Mesendoderm (in vitro differentiated cells): Measurements from ENCODE around the gene RFXANK. TPM values are rescaled to one million over a fixed set of nuclear protein-coding genes. Genes with fewer than 3 reads are reported as not detected.

Experiments used
- DNase-seq: peaks from one replicate; pipeline ENCODE4 v3.0.0; 2013
- H2AK5ac ChIP-seq: 2 replicates; pipeline ENCODE4 v1.6.1; 2013; ENCODE audit warnings: low read length, inconsistent platforms
- H2BK120ac ChIP-seq: 2 replicates; pipeline ENCODE4 v1.6.1; 2013; ENCODE audit warnings: low read depth, mild to moderate bottlenecking, low read length, moderate library complexity, mixed read lengths
- H2BK15ac ChIP-seq: replicated peaks from 2 replicates; pipeline ENCODE4 v1.6.1; 2013; ENCODE audit warnings: low read depth, mild to moderate bottlenecking, moderate library complexity
- H2BK5ac ChIP-seq: 2 replicates; pipeline ENCODE4 v1.6.1; 2013; ENCODE audit warnings: low read length, inconsistent platforms
- H3K18ac ChIP-seq: 2 replicates; pipeline ENCODE4 v1.6.1; 2013; ENCODE audit warnings: mild to moderate bottlenecking, low read length, mixed read lengths
- H3K23ac ChIP-seq: one replicate; pipeline ENCODE4 v1.6.1; 2013; ENCODE audit warnings: low read length
- H3K27ac ChIP-seq: 2 replicates; pipeline ENCODE4 v1.5.1; 2013; ENCODE audit warnings: low read depth, mild to moderate bottlenecking, inconsistent platforms, low read length, moderate library complexity
- H3K27me3 ChIP-seq: 2 replicates; pipeline ENCODE4 v1.6.1; 2013; ENCODE audit warnings: low read length, control low read depth, mild to moderate bottlenecking, inconsistent platforms; ENCODE audit not compliant: insufficient read depth, poor library complexity
- H3K36me3 ChIP-seq: 2 replicates; pipeline ENCODE4 v1.6.1; 2013; ENCODE audit warnings: low read length, inconsistent platforms; ENCODE audit not compliant: control insufficient read depth, insufficient read depth
- H3K4ac ChIP-seq: one replicate; pipeline ENCODE4 v1.6.1; 2013; ENCODE audit warnings: low read depth, mild to moderate bottlenecking, low read length, moderate library complexity
- H3K4me1 ChIP-seq: 2 replicates; pipeline ENCODE4 v1.6.1; 2013; ENCODE audit warnings: low read depth, low read length, inconsistent platforms; ENCODE audit not compliant: control insufficient read depth
- H3K4me2 ChIP-seq: 2 replicates; pipeline ENCODE4 v1.6.1; 2013; ENCODE audit warnings: low read length
- H3K4me3 ChIP-seq: 2 replicates; pipeline ENCODE4 v1.5.1; 2013; ENCODE audit warnings: mild to moderate bottlenecking, low read length
- H3K56ac ChIP-seq: one replicate; pipeline ENCODE4 v1.6.1; 2013; ENCODE audit warnings: low read length
- H3K79me1 ChIP-seq: 2 replicates; pipeline ENCODE4 v1.6.1; 2013; ENCODE audit warnings: low read length, inconsistent platforms
- H3K79me2 ChIP-seq: 2 replicates; pipeline ENCODE4 v1.6.1; 2013; ENCODE audit warnings: mild to moderate bottlenecking, low read length; ENCODE audit not compliant: control insufficient read depth, insufficient read depth
- H3K9ac ChIP-seq: 2 replicates; pipeline ENCODE4 v1.6.1; 2013; ENCODE audit warnings: low read length, inconsistent platforms
- H4K5ac ChIP-seq: one replicate; pipeline ENCODE4 v1.6.1; 2013; ENCODE audit warnings: low read length
- H4K8ac ChIP-seq: one replicate; pipeline ENCODE4 v1.6.1; 2013; ENCODE audit warnings: low read depth, mild to moderate bottlenecking, control low read depth, low read length, moderate library complexity
- WGBS: extraction: QIAGEN DNeasy Blood & Tissue Kit; methylation state at CpG from one replicate; pipeline ENCODE4 v1.1.7; 2013; ENCODE audit warnings: low lambda C conversion rate, missing lambda C conversion rate; ENCODE audit not compliant: insufficient coverage; ENCODE audit errors: extremely low coverage; 5-methylcytosine and 5-hydroxymethylcytosine counted together
- polyA plus RNA-seq, 2 experiments: library from polyadenylated mRNA; stranded (reverse); fragments of 200-250 nt; gene quantifications; one replicate each; pipeline ENCODE4 v1.2.3, GENCODE V29; 2013

RFXANK gene, protein sequence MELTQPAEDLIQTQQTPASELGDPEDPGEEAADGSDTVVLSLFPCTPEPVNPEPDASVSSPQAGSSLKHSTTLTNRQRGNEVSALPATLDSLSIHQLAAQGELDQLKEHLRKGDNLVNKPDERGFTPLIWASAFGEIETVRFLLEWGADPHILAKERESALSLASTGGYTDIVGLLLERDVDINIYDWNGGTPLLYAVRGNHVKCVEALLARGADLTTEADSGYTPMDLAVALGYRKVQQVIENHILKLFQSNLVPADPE
- 99.8 TPM for polyA plus RNA-seq (2013, experiment 1 of 2)
- 105 TPM for polyA plus RNA-seq (2013, experiment 2 of 2)

DNA sequence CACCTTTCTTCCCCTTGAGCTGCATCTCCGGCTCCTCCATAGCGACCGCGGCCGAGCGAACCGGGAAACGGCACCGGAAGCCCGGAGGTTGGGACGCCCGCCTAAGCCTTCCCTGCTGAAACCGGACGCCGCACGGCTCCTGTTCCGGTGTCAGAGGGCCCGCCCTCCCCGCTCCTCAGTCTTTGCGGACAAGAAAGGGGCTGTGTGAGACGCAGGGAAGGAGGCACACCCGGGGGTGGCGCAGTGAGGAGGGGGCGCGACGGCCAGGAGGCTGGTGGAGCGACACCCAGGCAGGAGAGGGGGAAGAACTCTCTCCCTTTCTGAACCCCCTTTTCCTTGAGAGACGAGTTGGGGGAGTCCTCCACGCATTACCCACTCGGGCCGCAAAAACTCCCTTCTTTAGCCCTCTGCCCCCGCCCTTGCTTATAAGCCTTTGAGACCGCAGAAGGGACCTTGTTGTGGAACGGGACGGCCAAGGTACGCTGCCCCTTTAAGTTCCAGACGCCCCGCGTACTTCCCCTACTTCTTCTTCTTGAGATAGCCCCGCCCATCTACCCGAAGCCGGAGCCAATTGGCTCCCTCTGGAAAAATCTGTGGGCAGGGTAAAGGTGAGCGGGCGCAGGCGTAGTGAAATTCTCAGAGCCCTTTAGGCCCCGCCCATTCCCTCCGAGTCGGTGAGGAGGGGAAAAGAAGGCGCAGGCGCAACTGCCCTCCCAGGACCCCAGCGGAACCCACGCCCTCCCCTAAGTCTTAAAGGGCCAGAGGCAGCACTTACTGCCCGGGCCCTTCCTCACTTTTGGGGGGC, at the start of gene RFXANK, which contains the start of gene BORCS8:
TSS of gene RFXANK (plus strand) at position 181 of the 805 bp plus-strand sequence. CDS start 1,689 bp downstream, outside the sequence.
TSS of gene BORCS8 (minus strand) at position 75 of the 805 bp plus-strand sequence. CDS start at position 40, 35 bp downstream.
- WGBS = no CpG with 5 or more reads among the region's 53 CpGs
- H3K4ac ChIP-seq = peak within 1 kb of the TSS; percentile 92
- no peak within 1 kb of the TSS for H4K8ac ChIP-seq

DNA sequence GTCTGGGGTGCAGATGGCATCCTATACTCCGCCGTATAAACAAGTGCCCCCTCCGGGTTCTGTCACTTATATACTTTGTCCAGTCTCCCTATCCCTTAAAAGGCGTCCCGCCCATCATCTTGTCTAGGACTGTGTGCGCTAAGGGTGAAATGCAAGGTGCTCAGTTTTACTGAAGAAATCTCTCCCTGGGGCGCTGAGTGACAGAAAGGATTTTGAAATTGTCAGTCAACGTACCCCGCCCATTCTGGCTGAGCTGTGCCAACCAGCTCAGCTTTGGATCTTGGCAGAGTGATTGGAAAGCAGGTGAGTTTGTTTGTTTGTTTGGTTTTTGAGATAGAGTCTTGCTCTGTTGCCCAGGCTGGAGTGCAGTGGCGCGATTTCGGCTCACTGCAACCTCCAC, 49.7 kb upstream of the RFXANK start:
- H3K4ac ChIP-seq = no peak overlapping the region
- H3K4me3 ChIP-seq = no peak overlapping the region
- H3K9ac ChIP-seq = no peak overlapping the region
- H3K79me2 ChIP-seq = no peaks in the 10 kb centered on the region
- H3K36me3 ChIP-seq = no peaks in the 10 kb centered on the region
- no peak overlapping the region for H4K8ac ChIP-seq
- H3K18ac ChIP-seq = no peak overlapping the region
- no peak overlapping the region for H2BK15ac ChIP-seq
- H3K79me1 ChIP-seq = no peaks in the 10 kb centered on the region
- no peak overlapping the region for H3K4me2 ChIP-seq
- no peaks in the 10 kb centered on the region for H3K4me1 ChIP-seq
- no peak overlapping the region for H3K27ac ChIP-seq
- H3K23ac ChIP-seq = no peak overlapping the region
- DNase-seq = no peak
- no peak overlapping the region for H2AK5ac ChIP-seq
- no peak overlapping the region for H4K5ac ChIP-seq
- no peak overlapping the region for H3K56ac ChIP-seq
- no peak overlapping the region for H2BK5ac ChIP-seq
- no peaks in the 10 kb centered on the region for H3K27me3 ChIP-seq
- WGBS = no CpG with 5 or more reads among the region's 12 CpGs
- no peak overlapping the region for H2BK120ac ChIP-seq

More for the DNA sequence above, at the start of gene RFXANK, which contains the start of gene BORCS8:
- H3K4me2 ChIP-seq = peak within 1 kb of the TSS; percentile 94
- peaks cover 9% of the 10 kb centered on the region for H3K79me1 ChIP-seq
- H4K5ac ChIP-seq = no peak within 1 kb of the TSS
- peaks cover 2% of the 10 kb centered on the region for H3K36me3 ChIP-seq
- peak within 1 kb of the TSS; percentile 98 for H3K4me3 ChIP-seq
- H2BK120ac ChIP-seq = no peak within 1 kb of the TSS
- H3K27me3 ChIP-seq = no peaks in the 10 kb centered on the region
- H3K27ac ChIP-seq = peak within 1 kb of the TSS; percentile 98
- no peaks in the 10 kb centered on the region for H3K4me1 ChIP-seq
- peak within 1 kb of the TSS; percentile 92 for H2BK5ac ChIP-seq
- peak within 1 kb of the TSS; percentile 99 for H3K9ac ChIP-seq
- H2AK5ac ChIP-seq = no peak within 1 kb of the TSS
- peak; percentile 100 for DNase-seq
- peak within 1 kb of the TSS; percentile 100 for H3K56ac ChIP-seq
- peak within 1 kb of the TSS; percentile 95 for H3K18ac ChIP-seq
- H2BK15ac ChIP-seq = no peak within 1 kb of the TSS
- peak within 1 kb of the TSS; percentile 59 for H3K23ac ChIP-seq
- H3K79me2 ChIP-seq = peaks cover 4% of the 10 kb centered on the region

- no peaks in the 10 kb centered on the region for H3K79me1 ChIP-seq
- H3K4ac ChIP-seq = no peak overlapping the region
- H3K9ac ChIP-seq = no peak overlapping the region
- no peak overlapping the region for H2BK120ac ChIP-seq
- H3K4me3 ChIP-seq = no peak overlapping the region
- DNase-seq = no peak
- no peak overlapping the region for H3K27ac ChIP-seq
- no peaks in the 10 kb centered on the region for H3K27me3 ChIP-seq
- H2BK5ac ChIP-seq = no peak overlapping the region
- no peaks in the 10 kb centered on the region for H3K79me2 ChIP-seq
- WGBS = no CpG with 5 or more reads among the region's 17 CpGs
- no peak overlapping the region for H2AK5ac ChIP-seq
- H3K23ac ChIP-seq = no peak overlapping the region
- no peak overlapping the region for H3K56ac ChIP-seq
- H3K4me1 ChIP-seq = no peaks in the 10 kb centered on the region
- no peak overlapping the region for H3K18ac ChIP-seq
- no peak overlapping the region for H3K4me2 ChIP-seq
- H4K8ac ChIP-seq = no peak overlapping the region
- no peak overlapping the region for H4K5ac ChIP-seq
- no peak overlapping the region for H2BK15ac ChIP-seq
- H3K36me3 ChIP-seq = no peaks in the 10 kb centered on the region
Observed at GRCh38 chr19:19145281-19145680, 46.8 kb upstream of the RFXANK start.

DNA sequence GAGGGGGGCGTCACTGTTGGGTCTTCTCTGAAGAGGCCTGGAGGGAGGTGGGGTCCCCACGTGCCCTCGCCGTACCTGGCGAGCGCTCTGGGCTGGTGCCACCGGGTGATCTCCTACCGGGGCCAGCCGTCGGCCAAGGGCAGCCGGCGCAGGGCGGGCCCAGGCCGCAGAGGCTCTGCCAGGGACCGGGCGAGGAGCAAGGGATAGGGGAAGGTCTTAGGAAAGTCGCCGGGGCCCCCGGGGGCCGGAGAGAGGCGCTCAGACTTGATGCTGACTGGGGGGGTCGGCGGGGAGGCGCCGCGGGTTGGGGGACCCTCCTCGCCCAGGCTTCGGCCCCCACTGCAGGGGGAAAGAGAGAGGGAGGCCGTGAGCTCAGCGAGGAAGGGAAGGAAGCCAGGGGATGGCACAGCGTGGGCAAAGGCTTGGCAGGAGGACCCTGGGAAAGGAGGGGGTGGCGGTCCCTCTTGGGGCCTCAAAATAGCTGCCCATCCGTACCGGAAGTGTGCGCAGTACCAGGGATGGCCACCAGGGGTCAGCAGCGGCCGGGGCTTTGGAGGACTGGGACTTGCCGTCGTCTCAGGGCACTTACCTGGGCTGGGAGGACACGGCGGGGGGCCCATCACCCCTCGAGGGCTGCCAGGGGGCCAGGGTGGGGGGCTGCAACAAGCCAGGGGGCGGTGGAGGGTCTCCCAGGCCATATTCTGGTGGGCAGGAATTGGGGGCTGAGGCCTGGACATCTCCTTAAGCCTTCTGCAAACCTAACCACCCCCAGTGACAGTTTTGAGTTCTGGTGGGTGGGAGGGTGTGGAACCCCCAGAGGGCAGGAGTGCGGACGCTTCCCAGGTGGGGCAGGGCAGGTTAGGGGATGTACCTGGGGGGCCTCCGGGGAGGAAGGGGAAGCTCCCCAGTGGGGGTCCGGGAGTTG, 46.1 kb upstream of the RFXANK start:
- Histone ChIP-seq H2BK120ac (no peak overlapping the region), H3K4me2 (no peak overlapping the region)
- DNase-seq = peak; percentile 72

DNA sequence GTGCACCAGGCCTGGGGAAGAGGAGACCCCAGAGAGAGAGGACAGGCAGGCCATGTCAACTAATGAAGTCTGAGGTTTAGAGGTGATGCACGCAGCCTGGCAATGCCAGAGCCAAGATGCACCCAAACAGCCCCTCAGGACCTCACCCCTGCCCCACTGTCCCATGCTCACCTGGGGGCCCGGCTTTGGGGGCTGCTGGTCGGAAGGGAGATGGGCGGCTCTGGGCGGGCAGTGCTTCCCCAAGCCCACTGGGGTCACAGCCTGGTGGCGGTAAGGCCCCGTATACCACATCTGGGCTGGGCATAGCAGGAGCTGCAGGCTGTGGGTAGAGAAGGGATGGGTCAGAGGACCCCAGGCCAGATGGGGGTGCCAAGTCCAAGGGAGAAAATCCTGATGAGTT, 45.2 kb upstream of the RFXANK start:
- no peak overlapping the region for H2AK5ac ChIP-seq
- no peak overlapping the region for H3K18ac ChIP-seq
- H3K23ac ChIP-seq = no peak overlapping the region
- no peaks in the 10 kb centered on the region for H3K27me3 ChIP-seq
- H3K4me3 ChIP-seq = no peak overlapping the region
- no peak overlapping the region for H2BK15ac ChIP-seq
- no peak overlapping the region for H3K4me2 ChIP-seq
- H3K79me2 ChIP-seq = no peaks in the 10 kb centered on the region
- H3K56ac ChIP-seq = no peak overlapping the region
- no peak overlapping the region for H3K27ac ChIP-seq
- H2BK120ac ChIP-seq = no peak overlapping the region
- H4K8ac ChIP-seq = no peak overlapping the region
- no peak overlapping the region for H4K5ac ChIP-seq
- H3K9ac ChIP-seq = no peak overlapping the region
- no peaks in the 10 kb centered on the region for H3K36me3 ChIP-seq
- WGBS = no CpG with 5 or more reads among the region's 7 CpGs
- DNase-seq = no peak
- no peaks in the 10 kb centered on the region for H3K79me1 ChIP-seq
- no peak overlapping the region for H3K4ac ChIP-seq
- no peak overlapping the region for H2BK5ac ChIP-seq
- no peaks in the 10 kb centered on the region for H3K4me1 ChIP-seq

More for the DNA sequence above, 46.1 kb upstream of the RFXANK start:
- Histone ChIP-seq H3K79me2 (no peaks in the 10 kb centered on the region), H3K18ac (no peak overlapping the region), H3K27me3 (no peaks in the 10 kb centered on the region), H3K27ac (no peak overlapping the region), H2BK5ac (no peak overlapping the region), H3K36me3 (no peaks in the 10 kb centered on the region), H3K9ac (peak overlapping the region; percentile 44), H3K79me1 (no peaks in the 10 kb centered on the region), H3K4me1 (no peaks in the 10 kb centered on the region), H4K8ac (no peak overlapping the region), H3K56ac (peak overlapping the region; percentile 56), H2BK15ac (no peak overlapping the region), H3K23ac (no peak overlapping the region), H4K5ac (no peak overlapping the region), H3K4ac (peak overlapping the region; percentile 75), H3K4me3 (no peak overlapping the region), H2AK5ac (no peak overlapping the region)
- WGBS = no CpG with 5 or more reads among the region's 47 CpGs
